ENCODE results near the gene TPSB2.
A peak's percentile ranks its signal among the peaks of the same experiment; 100 is the strongest.
"Not testable (repeated sequence)": the region's sequence is repeated elsewhere in the genome, so short reads cannot be mapped to it uniquely, and the experiment has no call there.

Gene TPSB2

GRCh38 chr16:1261131-1261892, 31.3 kb upstream of the TPSB2 start:
- peak; percentile 11 for DNase-seq

DNA sequence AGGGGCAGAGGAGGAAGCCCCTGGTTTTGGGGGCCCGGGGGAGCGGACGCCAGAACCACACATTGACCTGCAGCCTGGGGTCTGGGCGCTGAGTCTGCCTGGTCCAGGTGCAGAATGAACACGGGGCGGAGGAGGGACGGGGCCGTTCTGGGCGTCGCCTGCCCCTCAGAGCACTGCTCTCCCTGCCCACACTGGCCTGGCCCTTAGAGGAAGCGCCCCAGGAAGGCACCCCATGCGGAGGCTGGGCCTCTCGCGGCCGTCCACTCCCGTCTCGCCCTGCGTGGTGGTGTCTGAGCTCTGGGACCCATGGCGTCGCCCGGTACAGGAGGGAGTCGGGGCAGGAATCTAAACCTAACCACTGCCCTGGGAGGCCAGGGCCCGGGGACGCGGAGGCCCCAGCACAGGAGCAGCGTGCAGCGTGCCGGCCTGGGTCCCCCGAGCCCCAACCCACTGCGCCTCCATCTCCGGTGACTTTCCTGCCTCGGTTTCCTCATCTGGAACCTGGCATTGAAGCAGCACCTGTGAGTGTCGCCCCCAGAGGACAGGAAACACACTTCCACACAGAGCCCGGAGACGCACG, 30.2 kb upstream of the TPSB2 start:
- DNase-seq, result no peak

DNA sequence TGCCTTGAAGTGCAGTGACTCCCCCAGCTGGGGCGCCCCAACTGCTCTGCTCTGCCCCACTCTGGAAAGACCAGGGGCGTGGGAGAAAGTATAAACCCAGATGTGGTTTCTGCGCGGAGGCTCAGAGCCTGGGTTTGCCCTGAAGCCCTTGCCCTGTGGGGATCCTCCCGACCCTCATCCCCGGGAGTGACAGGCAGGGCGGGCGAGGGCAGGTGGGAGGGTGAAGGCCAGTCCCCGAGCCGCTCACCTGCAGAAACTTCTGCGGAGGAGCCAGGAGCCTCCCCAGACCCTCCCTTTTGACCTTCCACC, 29.7 kb upstream of the TPSB2 start:
- no peak for DNase-seq

DNA sequence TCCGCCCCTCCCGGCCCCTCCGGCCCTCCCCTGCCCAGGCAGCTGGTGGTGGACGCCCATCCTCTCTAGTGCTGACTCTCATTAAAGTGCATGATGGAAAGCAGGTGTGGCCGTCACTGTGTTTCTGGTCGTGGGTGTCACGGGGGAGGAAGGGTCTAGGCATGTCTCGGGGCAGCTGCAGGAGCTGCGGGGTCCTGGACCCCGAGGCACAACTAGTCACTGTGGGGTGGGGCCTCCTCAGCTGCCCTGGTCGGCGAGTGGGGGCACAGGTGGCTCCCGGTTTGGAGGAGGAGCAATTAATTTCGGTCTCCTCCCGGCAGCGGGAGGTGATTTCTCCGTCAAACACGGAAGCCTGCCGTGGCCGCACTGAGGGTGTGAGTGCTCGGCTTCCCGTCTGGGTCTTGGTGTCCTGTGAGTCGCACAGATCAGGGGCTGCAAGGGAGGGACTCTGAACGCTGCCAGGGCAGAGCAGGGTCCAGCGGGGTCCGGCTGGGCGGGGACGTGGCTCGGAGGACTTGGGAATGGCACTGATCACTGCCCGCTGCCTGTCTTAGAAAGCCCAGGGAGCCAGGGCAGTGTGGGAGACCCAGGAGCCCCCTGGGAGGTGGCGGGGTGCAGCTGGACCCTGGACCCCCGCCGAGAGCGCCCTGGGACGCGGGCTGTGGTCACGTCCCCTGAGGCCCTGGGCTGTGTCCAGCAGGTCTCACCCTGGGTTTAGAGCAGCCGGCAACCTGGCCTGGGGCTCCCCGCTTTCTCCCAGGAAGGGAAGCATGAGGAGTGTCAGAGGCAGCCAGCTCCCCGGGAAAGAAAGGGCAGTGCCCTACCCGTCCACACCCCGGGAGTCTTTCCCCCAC, 29.1 kb upstream of the TPSB2 start:
- DNase-seq, result no peak

DNA sequence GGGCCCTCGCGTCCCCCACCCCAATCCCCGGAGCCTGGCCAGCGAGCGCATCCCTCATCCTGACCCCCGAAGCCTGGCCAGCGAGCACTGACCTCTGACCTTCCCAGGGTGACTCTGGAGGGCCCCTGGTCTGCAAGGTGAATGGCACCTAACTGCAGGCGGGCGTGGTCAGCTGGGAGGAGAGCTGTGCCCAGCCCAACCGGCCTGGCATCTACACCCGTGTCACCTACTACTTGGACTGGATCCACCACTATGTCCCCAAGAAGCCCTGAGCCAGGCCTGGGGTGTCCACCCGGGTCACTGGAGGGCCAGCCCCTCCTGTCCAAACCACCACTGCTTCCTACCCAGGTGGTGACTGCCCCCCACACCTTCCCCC, 28.2 kb upstream of the TPSB2 start:
- DNase-seq, result no peak

DNA sequence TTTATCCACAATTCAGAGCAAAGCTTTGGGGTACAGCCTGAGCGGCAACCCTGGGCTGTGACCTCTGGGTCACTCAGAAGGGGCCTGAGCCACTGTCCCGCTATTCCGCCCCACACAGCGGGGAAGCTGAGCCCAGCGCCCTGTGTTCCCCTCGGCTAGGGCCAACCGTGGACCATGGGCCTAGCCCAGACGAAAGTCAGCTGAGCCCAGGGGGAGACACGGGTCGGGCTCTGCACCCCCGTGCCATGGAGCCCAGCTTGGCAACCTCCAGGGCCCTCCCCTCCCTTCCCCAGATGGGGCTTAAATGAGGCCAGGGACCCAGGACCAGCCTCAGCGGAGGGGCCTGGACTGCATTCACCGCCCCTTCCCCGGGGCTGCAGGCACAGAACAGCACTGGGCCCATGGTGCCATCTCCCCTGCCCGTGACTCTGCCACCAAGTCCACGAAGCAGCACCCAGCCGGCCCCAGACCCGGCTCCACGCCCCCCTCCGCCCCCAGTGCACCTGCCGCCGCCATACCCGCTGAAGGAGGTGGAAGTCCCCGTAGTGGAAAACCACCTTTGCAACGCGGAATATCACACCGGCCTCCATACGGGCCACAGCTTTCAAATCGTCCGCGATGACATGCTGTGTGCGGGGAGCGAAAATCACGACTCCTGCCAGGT, 27.7 kb upstream of the TPSB2 start:
- DNase-seq, result no peak

GRCh38 chr16:1256874-1257322, 26.9 kb upstream of the TPSB2 start:
- DNase-seq, result no peak

DNA sequence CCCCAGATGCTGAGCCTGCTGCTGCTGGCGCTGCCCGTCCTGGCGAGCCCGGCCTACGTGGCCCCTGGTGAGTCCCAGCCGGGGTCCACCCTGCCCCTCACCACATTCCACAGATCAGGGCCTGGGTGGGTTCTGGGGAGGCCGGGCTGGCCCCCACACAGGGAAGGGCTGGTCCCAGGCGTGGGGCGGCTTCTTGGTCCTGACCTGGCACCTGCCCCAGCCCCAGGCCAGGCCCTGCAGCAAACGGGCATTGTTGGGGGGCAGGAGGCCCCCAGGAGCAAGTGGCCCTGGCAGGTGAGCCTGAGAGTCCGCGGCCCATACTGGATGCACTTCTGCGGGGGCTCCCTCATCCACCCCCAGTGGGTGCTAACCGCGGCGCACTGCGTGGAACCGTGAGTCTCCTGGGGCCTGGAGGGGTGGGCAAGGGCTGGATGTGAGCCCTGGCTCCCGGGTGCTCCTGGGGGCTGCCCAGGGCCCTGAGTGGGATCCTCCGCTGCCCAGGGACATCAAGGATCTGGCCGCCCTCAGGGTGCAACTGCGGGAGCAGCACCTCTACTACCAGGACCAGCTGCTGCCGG, 26.4 kb upstream of the TPSB2 start:
- not testable (repeated sequence) for DNase-seq

GRCh38 chr16:1255276-1256122, 25.5 kb upstream of the TPSB2 start, which contains the start of gene TPSD1:
TPSD1 (plus strand) TSS chr16:1256069; CDS start chr16:1256281, 212 bp downstream.
- DNase-seq, result not testable (repeated sequence)

DNA sequence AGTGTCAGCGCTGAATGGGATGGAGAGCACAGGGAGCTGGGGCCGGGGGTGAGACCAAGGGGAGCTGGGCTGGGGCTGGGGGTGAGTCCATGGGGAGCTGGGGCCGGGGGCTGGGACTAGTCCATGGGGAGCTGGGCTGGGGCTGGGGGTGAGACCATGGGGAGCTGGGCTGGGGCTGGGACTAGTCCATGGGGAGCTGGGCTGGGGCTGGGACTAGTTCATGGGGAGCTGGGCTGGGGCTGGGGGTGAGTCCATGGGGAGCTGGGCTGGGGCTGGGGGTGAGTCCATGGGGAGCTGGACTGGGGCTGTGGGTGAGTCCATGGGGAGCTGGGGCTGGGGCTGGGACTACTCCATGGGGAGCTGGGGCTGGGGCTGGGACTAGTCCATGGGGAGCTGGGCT, 24.8 kb upstream of the TPSB2 start:
- not testable (repeated sequence) for DNase-seq

DNA sequence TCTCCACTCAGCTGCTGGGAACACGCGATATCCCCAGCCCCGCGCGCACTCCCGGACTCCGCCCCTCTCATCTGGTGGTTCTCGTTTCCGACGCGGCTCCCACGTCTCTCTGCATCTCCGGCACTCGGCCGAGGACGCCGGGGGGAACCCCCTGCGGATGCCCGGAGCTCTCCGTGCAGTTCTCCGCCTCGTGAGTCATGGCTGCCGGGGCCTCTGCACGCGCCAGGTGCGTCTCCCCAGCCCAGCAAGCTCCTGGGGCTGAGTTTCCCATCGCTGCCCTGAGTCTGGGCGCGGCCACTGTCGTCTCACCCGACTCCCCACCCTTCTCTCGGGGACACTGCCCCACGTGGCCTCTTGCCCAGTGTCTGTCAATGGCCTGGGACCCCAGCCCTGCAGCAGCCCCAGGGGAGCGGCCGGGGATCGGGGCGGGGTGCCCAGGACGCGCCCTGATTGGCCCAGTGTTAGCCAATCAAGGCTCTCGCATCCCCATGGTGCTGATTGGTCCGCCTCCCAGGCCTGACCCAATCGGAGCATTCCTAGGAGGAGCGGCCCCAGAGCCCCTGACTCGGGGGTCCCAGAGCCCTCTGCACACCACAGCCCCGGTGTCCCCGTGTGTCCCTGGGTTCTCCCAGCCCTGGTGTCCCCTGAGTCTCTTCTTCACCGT, 23.8 kb upstream of the TPSB2 start:
- not testable (repeated sequence) for DNase-seq

GRCh38 chr16:1249031-1249755, 19.2 kb upstream of the TPSB2 start:
- not testable (repeated sequence) for DNase-seq

DNA sequence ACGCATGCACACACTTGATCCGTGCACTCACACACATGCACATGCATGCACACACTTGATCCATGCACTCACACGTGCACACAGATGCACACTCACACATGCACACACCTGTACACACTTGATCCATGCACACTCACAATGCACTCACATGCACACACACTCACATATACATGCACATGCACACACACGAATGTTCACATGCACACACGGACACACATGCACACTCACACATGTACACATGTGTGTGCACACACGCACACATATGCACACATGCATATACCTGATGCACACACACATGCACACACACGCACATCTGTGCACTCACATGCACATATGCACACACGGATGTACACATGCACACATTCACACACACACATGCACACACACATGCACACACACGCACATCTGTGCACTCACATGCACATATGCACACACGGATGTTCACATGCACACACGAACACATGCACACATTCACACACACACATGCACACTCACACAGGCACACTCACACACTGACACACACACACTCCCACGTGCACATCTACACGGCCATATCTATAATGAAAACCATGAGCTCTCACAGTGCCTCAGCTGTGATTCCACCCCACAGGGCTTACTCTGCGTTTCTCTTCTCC, 18.0 kb upstream of the TPSB2 start:
- not testable (repeated sequence) for DNase-seq

GRCh38 chr16:1245452-1246020, 15.6 kb upstream of the TPSB2 start:
- no peak for DNase-seq

- DNase-seq, result no peak
Measured at GRCh38 chr16:1244881-1245280, 14.9 kb upstream of the TPSB2 start.

- not testable (repeated sequence) for DNase-seq
Measured at GRCh38 chr16:1243907-1244850, 14.2 kb upstream of the TPSB2 start.

GRCh38 chr16:1243363-1243762, 13.4 kb upstream of the TPSB2 start:
- not testable (repeated sequence) for DNase-seq

DNA sequence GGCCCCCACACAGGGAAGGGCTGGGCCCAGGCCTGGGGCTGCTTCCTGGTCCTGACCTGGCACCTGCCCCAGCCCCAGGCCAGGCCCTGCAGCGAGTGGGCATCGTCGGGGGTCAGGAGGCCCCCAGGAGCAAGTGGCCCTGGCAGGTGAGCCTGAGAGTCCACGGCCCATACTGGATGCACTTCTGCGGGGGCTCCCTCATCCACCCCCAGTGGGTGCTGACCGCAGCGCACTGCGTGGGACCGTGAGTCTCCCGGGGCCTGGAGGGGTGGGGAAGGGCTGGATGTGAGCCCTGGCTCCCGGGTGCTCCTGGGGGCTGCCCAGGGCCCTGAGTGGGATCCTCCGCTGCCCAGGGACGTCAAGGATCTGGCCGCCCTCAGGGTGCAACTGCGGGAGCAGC, 11.1 kb upstream of the TPSB2 start:
- DNase-seq, result not testable (repeated sequence)
